ENCODE results near the gene RDX.

The RDX gene

DNA sequence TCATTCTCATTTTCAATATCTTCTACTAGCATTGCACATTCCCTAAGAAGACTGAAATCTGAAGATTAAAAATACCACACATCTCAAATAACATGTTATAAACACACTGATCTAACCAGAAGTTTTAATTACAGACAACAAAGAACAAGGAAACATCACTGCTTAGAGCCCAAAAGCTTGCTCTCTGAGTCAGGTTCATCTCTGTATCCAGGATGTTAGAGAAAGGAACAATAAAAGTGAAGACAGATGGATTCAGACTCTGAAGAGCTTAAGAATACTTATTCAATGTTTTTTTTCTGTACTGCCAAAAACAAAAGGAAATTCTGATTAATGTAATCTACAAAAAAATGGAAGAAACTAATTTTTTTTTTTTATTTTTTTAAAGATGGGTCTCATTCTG, 16.5 kb downstream of the RDX start:
- H3K27ac ChIP-seq (ENCODE audit: low read depth in 2 of 2, low read length in 2 of 2): no peak overlapping the region
- H3K9ac ChIP-seq (ENCODE audit: low read depth in 1 of 2, low read length in 2 of 2): no peak overlapping the region
- H3K27me3 ChIP-seq (ENCODE audit: control insufficient read depth in 2 of 2, insufficient read depth in 2 of 2, low read length in 2 of 2): no peaks in the 10 kb centered on the region
- no peaks in the 10 kb centered on the region for H3K9me3 ChIP-seq (ENCODE audit: control insufficient read depth in 2 of 2, low read length in 2 of 2)
- no peaks in the 10 kb centered on the region for H3K4me1 ChIP-seq (ENCODE audit: control insufficient read depth in 2 of 2, insufficient read depth in 2 of 2, low read length in 2 of 2)
- no peak overlapping the region for H3K4me3 ChIP-seq (ENCODE audit: low read length in 2 of 2)
- H3K36me3 ChIP-seq (ENCODE audit: control insufficient read depth in 2 of 2, insufficient read depth in 2 of 2, low read length in 2 of 2): no peaks in the 10 kb centered on the region

DNA sequence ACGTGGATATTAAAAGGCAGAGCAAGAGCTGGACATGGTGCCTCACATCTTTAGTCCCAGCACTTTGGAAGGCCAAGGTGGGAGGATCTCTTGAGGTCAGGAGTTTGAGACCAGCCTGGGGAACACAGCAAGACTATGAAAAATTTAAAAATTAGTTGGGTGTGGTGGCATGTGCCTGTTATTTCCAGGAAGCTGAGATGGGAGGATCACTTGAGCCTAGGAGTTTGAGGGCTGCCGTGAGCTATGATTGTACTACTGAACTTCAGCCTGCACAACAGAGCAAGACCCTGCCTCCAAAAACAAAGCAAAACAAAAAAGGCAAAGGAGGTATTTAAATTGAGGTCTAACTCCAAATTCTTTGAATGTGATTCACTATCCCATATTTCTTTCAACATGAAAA, 23.5 kb downstream of the RDX start:
- Histone ChIP-seq H3K4me1 (ENCODE audit: control insufficient read depth in 2 of 2, insufficient read depth in 2 of 2, low read length in 2 of 2) (no peaks in the 10 kb centered on the region), H3K27me3 (ENCODE audit: control insufficient read depth in 2 of 2, insufficient read depth in 2 of 2, low read length in 2 of 2) (no peaks in the 10 kb centered on the region), H3K27ac (ENCODE audit: low read depth in 2 of 2, low read length in 2 of 2) (no peak overlapping the region), H3K4me3 (ENCODE audit: low read length in 2 of 2) (no peak overlapping the region), H3K9ac (ENCODE audit: low read depth in 1 of 2, low read length in 2 of 2) (no peak overlapping the region), H3K36me3 (ENCODE audit: control insufficient read depth in 2 of 2, insufficient read depth in 2 of 2, low read length in 2 of 2) (peaks cover 0 to 3% of the 10 kb centered on the region in 2 donors), H3K9me3 (ENCODE audit: control insufficient read depth in 2 of 2, low read length in 2 of 2) (no peaks in the 10 kb centered on the region)

DNA sequence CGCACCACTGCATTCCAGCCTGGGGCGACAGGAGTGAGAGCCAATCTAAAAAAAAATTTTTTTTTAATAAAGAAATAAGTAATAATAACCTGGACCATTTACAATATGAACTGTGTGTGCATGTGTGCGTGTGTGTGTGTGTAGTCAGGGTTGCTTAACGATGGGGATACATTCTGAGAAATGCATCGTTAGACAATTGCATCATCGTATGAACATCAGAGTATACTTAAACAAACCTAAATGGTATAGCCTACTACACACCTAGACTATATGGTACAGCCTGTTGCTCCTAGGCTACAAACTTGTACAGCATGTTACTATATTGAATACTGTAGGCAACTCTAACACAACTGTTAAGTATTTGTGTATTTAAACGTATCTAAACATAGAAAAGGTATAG, 26.4 kb downstream of the RDX start:
- Histone ChIP-seq H3K27ac (ENCODE audit: low read depth in 2 of 2, low read length in 2 of 2) (no peak overlapping the region), H3K4me3 (ENCODE audit: low read length in 2 of 2) (no peak overlapping the region), H3K36me3 (ENCODE audit: control insufficient read depth in 2 of 2, insufficient read depth in 2 of 2, low read length in 2 of 2) (peaks cover 0 to 3% of the 10 kb centered on the region in 2 donors), H3K9me3 (ENCODE audit: control insufficient read depth in 2 of 2, low read length in 2 of 2) (no peaks in the 10 kb centered on the region), H3K27me3 (ENCODE audit: control insufficient read depth in 2 of 2, insufficient read depth in 2 of 2, low read length in 2 of 2) (no peaks in the 10 kb centered on the region), H3K4me1 (ENCODE audit: control insufficient read depth in 2 of 2, insufficient read depth in 2 of 2, low read length in 2 of 2) (no peaks in the 10 kb centered on the region), H3K9ac (ENCODE audit: low read depth in 1 of 2, low read length in 2 of 2) (no peak overlapping the region)

GRCh38 chr11:110268441-110268840, 28.0 kb downstream of the RDX start:
- peaks cover 0 to 3% of the 10 kb centered on the region in 2 donors for H3K36me3 ChIP-seq (ENCODE audit: control insufficient read depth in 2 of 2, insufficient read depth in 2 of 2, low read length in 2 of 2)
- H3K9ac ChIP-seq (ENCODE audit: low read depth in 1 of 2, low read length in 2 of 2): no peak overlapping the region
- no peaks in the 10 kb centered on the region for H3K4me1 ChIP-seq (ENCODE audit: control insufficient read depth in 2 of 2, insufficient read depth in 2 of 2, low read length in 2 of 2)
- H3K27me3 ChIP-seq (ENCODE audit: control insufficient read depth in 2 of 2, insufficient read depth in 2 of 2, low read length in 2 of 2): no peaks in the 10 kb centered on the region
- H3K9me3 ChIP-seq (ENCODE audit: control insufficient read depth in 2 of 2, low read length in 2 of 2): no peaks in the 10 kb centered on the region
- no peak overlapping the region for H3K4me3 ChIP-seq (ENCODE audit: low read length in 2 of 2)
- H3K27ac ChIP-seq (ENCODE audit: low read depth in 2 of 2, low read length in 2 of 2): no peak overlapping the region

GRCh38 chr11:110262072-110262403, 34.4 kb downstream of the RDX start:
- Histone ChIP-seq H3K4me3 (ENCODE audit: low read length in 2 of 2) (no peak overlapping the region), H3K36me3 (ENCODE audit: control insufficient read depth in 2 of 2, insufficient read depth in 2 of 2, low read length in 2 of 2) (peaks cover 0 to 2% of the 10 kb centered on the region in 2 donors), H3K27ac (ENCODE audit: low read depth in 2 of 2, low read length in 2 of 2) (no peak overlapping the region), H3K9me3 (ENCODE audit: control insufficient read depth in 2 of 2, low read length in 2 of 2) (no peaks in the 10 kb centered on the region), H3K27me3 (ENCODE audit: control insufficient read depth in 2 of 2, insufficient read depth in 2 of 2, low read length in 2 of 2) (no peaks in the 10 kb centered on the region), H3K4me1 (ENCODE audit: control insufficient read depth in 2 of 2, insufficient read depth in 2 of 2, low read length in 2 of 2) (no peaks in the 10 kb centered on the region), H3K9ac (ENCODE audit: low read depth in 1 of 2, low read length in 2 of 2) (no peak overlapping the region)

DNA sequence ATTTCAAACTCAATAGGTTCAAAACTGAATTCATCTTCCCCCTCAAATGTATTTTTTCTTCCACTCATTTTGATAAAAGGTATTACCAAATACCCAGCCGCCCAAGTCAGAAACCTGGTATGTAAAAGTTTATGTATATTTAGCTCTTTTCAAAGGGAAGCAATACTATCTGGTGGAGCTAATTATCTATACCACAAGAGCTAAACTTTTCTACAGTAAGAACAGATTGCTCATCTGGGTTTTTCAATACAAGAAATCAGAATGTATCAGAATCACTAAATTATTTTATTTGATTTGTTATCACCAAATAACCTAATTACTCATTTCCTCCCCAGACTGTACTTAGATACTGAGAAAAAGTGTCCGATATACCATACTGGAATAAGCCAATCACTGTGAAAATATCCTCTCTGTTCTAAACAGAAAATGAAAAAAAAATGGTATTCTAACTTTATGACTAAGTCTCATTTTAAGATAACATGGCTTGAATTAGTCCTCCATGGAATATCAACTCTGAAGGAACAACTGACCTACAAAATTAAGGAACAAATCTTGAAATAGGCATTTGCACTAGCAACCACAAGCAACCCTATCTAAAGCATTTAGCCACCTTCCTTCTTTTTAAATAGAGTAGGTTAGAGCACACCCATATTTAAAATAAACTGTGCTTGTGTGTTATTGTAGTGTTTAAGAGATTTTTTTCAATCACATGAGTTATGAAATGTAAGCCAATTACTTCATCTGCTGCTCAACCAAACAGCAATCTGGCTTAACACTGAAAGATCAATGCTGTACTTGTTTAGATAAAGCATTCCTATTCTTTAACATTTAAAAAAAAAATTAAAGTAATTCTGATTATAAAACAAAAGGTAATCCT, 35.0 kb downstream of the RDX start:
- H3K9ac ChIP-seq (ENCODE audit: low read depth in 1 of 2, low read length in 2 of 2): no peak overlapping the region

GRCh38 chr11:110253525-110253924, 42.9 kb downstream of the RDX start:
- Histone ChIP-seq H3K9me3 (ENCODE audit: control insufficient read depth in 2 of 2, low read length in 2 of 2) (no peaks in the 10 kb centered on the region), H3K9ac (ENCODE audit: low read depth in 1 of 2, low read length in 2 of 2) (no peak overlapping the region), H3K36me3 (ENCODE audit: control insufficient read depth in 2 of 2, insufficient read depth in 2 of 2, low read length in 2 of 2) (peaks cover 3 to 5% of the 10 kb centered on the region in 2 donors), H3K27ac (ENCODE audit: low read depth in 2 of 2, low read length in 2 of 2) (no peak overlapping the region), H3K4me1 (ENCODE audit: control insufficient read depth in 2 of 2, insufficient read depth in 2 of 2, low read length in 2 of 2) (no peaks in the 10 kb centered on the region), H3K27me3 (ENCODE audit: control insufficient read depth in 2 of 2, insufficient read depth in 2 of 2, low read length in 2 of 2) (no peaks in the 10 kb centered on the region), H3K4me3 (ENCODE audit: low read length in 2 of 2) (no peak overlapping the region)

More for the DNA sequence above, 35.0 kb downstream of the RDX start:
- Histone ChIP-seq H3K36me3 (ENCODE audit: control insufficient read depth in 2 of 2, insufficient read depth in 2 of 2, low read length in 2 of 2) (peaks cover 0 to 2% of the 10 kb centered on the region in 2 donors), H3K27me3 (ENCODE audit: control insufficient read depth in 2 of 2, insufficient read depth in 2 of 2, low read length in 2 of 2) (no peaks in the 10 kb centered on the region), H3K4me1 (ENCODE audit: control insufficient read depth in 2 of 2, insufficient read depth in 2 of 2, low read length in 2 of 2) (no peaks in the 10 kb centered on the region), H3K4me3 (ENCODE audit: low read length in 2 of 2) (no peak overlapping the region), H3K9me3 (ENCODE audit: control insufficient read depth in 2 of 2, low read length in 2 of 2) (no peaks in the 10 kb centered on the region), H3K27ac (ENCODE audit: low read depth in 2 of 2, low read length in 2 of 2) (no peak overlapping the region)

GRCh38 chr11:110251836-110252235, 44.6 kb downstream of the RDX start:
- Histone ChIP-seq H3K4me3 (ENCODE audit: low read length in 2 of 2) (no peak overlapping the region), H3K9me3 (ENCODE audit: control insufficient read depth in 2 of 2, low read length in 2 of 2) (no peaks in the 10 kb centered on the region), H3K9ac (ENCODE audit: low read depth in 1 of 2, low read length in 2 of 2) (no peak overlapping the region), H3K27me3 (ENCODE audit: control insufficient read depth in 2 of 2, insufficient read depth in 2 of 2, low read length in 2 of 2) (no peaks in the 10 kb centered on the region), H3K4me1 (ENCODE audit: control insufficient read depth in 2 of 2, insufficient read depth in 2 of 2, low read length in 2 of 2) (no peaks in the 10 kb centered on the region), H3K36me3 (ENCODE audit: control insufficient read depth in 2 of 2, insufficient read depth in 2 of 2, low read length in 2 of 2) (peaks cover 3 to 5% of the 10 kb centered on the region in 2 donors), H3K27ac (ENCODE audit: low read depth in 2 of 2, low read length in 2 of 2) (no peak overlapping the region)

DNA sequence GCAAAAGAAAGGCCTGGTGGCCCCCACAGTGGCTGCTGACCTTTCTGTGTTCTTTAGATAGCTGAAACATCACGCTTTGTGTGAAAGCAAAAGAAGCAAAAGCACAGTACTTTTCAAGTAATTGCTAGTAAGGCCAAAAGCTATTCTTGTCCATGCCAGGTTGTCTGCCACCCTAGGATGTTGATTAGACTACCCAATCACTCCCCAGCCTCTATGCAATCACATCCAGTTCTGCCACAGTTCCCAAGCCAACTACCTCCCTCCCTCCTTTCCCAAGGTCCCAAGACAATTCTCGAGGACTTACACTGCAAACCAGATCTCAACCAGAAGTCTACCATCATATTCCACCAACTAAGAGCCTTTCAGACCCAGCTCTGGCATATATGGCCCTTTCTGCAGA, 46.2 kb downstream of the RDX start:
- no peaks in the 10 kb centered on the region for H3K27me3 ChIP-seq (ENCODE audit: control insufficient read depth in 2 of 2, insufficient read depth in 2 of 2, low read length in 2 of 2)

DNA sequence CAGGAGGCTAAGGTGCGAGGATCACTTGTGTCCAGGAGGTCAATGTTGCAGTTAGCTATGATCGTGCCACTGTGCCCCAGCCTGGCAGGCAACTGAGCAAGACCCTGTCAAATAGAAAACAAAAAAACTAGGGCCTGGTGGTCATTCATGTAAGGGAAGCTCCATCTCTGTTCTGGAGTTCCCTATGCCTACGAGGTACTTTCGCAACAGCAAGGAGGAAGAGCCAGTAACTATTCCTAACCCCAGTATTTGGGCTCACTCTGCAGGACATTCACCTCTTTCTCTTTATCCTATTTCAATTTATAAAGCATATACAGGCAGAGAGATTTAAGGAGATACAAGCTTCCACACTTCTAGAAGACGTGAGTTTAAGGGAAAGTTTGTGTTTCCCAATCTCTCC, 46.6 kb downstream of the RDX start:
- Histone ChIP-seq H3K4me3 (ENCODE audit: low read length in 2 of 2) (no peak overlapping the region), H3K9me3 (ENCODE audit: control insufficient read depth in 2 of 2, low read length in 2 of 2) (no peaks in the 10 kb centered on the region), H3K27me3 (ENCODE audit: control insufficient read depth in 2 of 2, insufficient read depth in 2 of 2, low read length in 2 of 2) (no peaks in the 10 kb centered on the region), H3K4me1 (ENCODE audit: control insufficient read depth in 2 of 2, insufficient read depth in 2 of 2, low read length in 2 of 2) (no peaks in the 10 kb centered on the region), H3K27ac (ENCODE audit: low read depth in 2 of 2, low read length in 2 of 2) (no peak overlapping the region), H3K36me3 (ENCODE audit: control insufficient read depth in 2 of 2, insufficient read depth in 2 of 2, low read length in 2 of 2) (peaks cover 3 to 5% of the 10 kb centered on the region in 2 donors), H3K9ac (ENCODE audit: low read depth in 1 of 2, low read length in 2 of 2) (no peak overlapping the region)

More for the DNA sequence above, 46.2 kb downstream of the RDX start:
- peaks cover 3 to 5% of the 10 kb centered on the region in 2 donors for H3K36me3 ChIP-seq (ENCODE audit: control insufficient read depth in 2 of 2, insufficient read depth in 2 of 2, low read length in 2 of 2)
- no peak overlapping the region for H3K4me3 ChIP-seq (ENCODE audit: low read length in 2 of 2)
- H3K4me1 ChIP-seq (ENCODE audit: control insufficient read depth in 2 of 2, insufficient read depth in 2 of 2, low read length in 2 of 2): no peaks in the 10 kb centered on the region
- H3K9me3 ChIP-seq (ENCODE audit: control insufficient read depth in 2 of 2, low read length in 2 of 2): no peaks in the 10 kb centered on the region
- no peak overlapping the region for H3K9ac ChIP-seq (ENCODE audit: low read depth in 1 of 2, low read length in 2 of 2)
- H3K27ac ChIP-seq (ENCODE audit: low read depth in 2 of 2, low read length in 2 of 2): no peak overlapping the region

Data from mucosa of rectum (tissue), 2 donors.